ENCODE measurements around the gene INPP5D. TPM values are rescaled to one million over a fixed set of nuclear protein-coding genes. Genes with fewer than 3 reads are reported as not detected.
A peak's percentile ranks its signal among the peaks of the same experiment; 100 is the strongest.

Gene INPP5D
- total and polyA plus RNA-seq, 2 of the 13 experiments (the other 11 are each of a cell fraction or from before 2014, with no cell fraction given): 16.7 to 18.0 TPM

GRCh38 chr2:233250985-233251305 is 190.8 kb downstream of the INPP5D start (continued):
- TF ChIP-seq NAIF1 (CRISPR knock-in tag; IDR thresholded peaks at IDR 0.05; ENCODE audit: borderline replicate concordance) (no peak), KDM1A (CRISPR knock-in tag; IDR thresholded peaks at IDR 0.05) (peak; percentile 99; the same call in 1 of the 2 replicates)

- BruUV-seq (replicated peaks): TSS peak; percentile 52
- Histone ChIP-seq H3K4me2 (ENCODE audit: low read depth, low read length) (peak within 1 kb of the TSS; percentile 88), H3K36me3 (replicated peaks in 1 of 2; ENCODE audit: control insufficient read depth in 1 of 2, insufficient read depth in 2 of 2, low read length in 2 of 2) (peaks cover 6 to 10% of the 10 kb centered on the region in 2 experiments; a peak in 4 of 5 replicates), H3K4me3 (replicated peaks in 1 of 3; ENCODE audit: insufficient read depth in 1 of 3, low read depth in 2 of 3, low read length in 3 of 3) (peak within 1 kb of the TSS; percentile 88 to 98 (median 90)), H3K9ac (ENCODE audit: insufficient read depth, low read depth, low read length) (peak within 1 kb of the TSS; percentile 90), H3K27me3 (ENCODE audit: control insufficient read depth in 1 of 2, insufficient read depth in 2 of 2, low read length in 2 of 2) (no peaks in the 10 kb centered on the region; a peak in 1 of 5 replicates), H2AFZ (ENCODE audit: low read length) (peak within 1 kb of the TSS; percentile 94), H3K27ac (ENCODE audit: extremely low read length, insufficient read depth, low read length) (peak within 1 kb of the TSS; percentile 82), H3K9me3 (ENCODE audit: low read length) (no peaks in the 10 kb centered on the region), H3K79me2 (ENCODE audit: insufficient read depth, low read length) (peaks cover 42% of the 10 kb centered on the region), H3K4me1 (ENCODE audit: insufficient read depth, low read length) (peaks cover 50% of the 10 kb centered on the region), H4K20me1 (ENCODE audit: insufficient read depth, low read length) (peaks cover 3% of the 10 kb centered on the region; the same call in 1 of the 2 replicates)
- CTCF ChIA-PET (ENCODE audit: low intra/inter-chr PET ratio, low total read pairs): interaction anchor here (1.2 to 2.1 kb wide), 2 partner anchors 153 to 197 kb away, joined by 4 to 10 read pairs; no protein-coding TSS in a partner anchor
- intact Hi-C loops (cut with micrococcal nuclease; ENCODE audit: unreplicated experiment) (loop anchor here (1.0 to 10.0 kb wide), 6 partner anchors 103 to 489 kb away; partner anchors contain the start of genes DGKD and NGEF), in situ Hi-C loops (cut with HindIII; ENCODE audit: extremely low pct_ligation_motif_present, low pct_unique_long_range_greater_than_20kb) (loop anchor here (5.0 kb wide), 1 partner anchor 394 kb away; no protein-coding TSS in a partner anchor)
- WGBS (ENCODE audit: low lambda C conversion rate): under 1% methylated on average over 37 of the region's 75 CpGs
- FAIRE-seq (peak; percentile 26), ATAC-seq (peak; percentile 97), DNase-seq (ENCODE audit: low spot score) (peak; percentile 96)
- POLR2A ChIA-PET: interaction anchor here (0.8 to 1.4 kb wide), 6 partner anchors 19 to 393 kb away, joined by 3 to 9 read pairs (median 3); partner anchors contain the start of genes DGKD and INPP5D
- TF ChIP-seq CTCF (CRISPR knock-in tag; IDR thresholded peaks at IDR 0.05) (peak; percentile 99), FOSL1 (CRISPR knock-in tag; IDR thresholded peaks at IDR 0.05; ENCODE audit: borderline replicate concordance) (no peak), SP5 (CRISPR knock-in tag; IDR thresholded peaks at IDR 0.05; ENCODE audit: borderline replicate concordance, low read depth) (peak; percentile 49; the same call in 1 of the 2 replicates), BATF2 (CRISPR knock-in tag; IDR thresholded peaks at IDR 0.05) (no peak), IRF9 (CRISPR knock-in tag; IDR thresholded peaks at IDR 0.05; ENCODE audit: borderline replicate concordance) (peak; percentile 67; the same call in 1 of the 2 replicates), PRDM15 (CRISPR knock-in tag; IDR thresholded peaks at IDR 0.05) (no peak), RBM39 (IDR thresholded peaks at IDR 0.05; ENCODE audit: low read depth, low read length, poor library complexity, severe bottlenecking) (peak; percentile 88)
- TF ChIP-seq, protein P1, sequence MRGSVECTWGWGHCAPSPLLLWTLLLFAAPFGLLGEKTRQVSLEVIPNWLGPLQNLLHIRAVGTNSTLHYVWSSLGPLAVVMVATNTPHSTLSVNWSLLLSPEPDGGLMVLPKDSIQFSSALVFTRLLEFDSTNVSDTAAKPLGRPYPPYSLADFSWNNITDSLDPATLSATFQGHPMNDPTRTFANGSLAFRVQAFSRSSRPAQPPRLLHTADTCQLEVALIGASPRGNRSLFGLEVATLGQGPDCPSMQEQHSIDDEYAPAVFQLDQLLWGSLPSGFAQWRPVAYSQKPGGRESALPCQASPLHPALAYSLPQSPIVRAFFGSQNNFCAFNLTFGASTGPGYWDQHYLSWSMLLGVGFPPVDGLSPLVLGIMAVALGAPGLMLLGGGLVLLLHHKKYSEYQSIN (CRISPR knock-in tag; IDR thresholded peaks at IDR 0.05; ENCODE audit: borderline replicate concordance): no peak
These were observed 191.4 kb downstream of the INPP5D start, which contains the start of gene ATG16L1 for GRCh38 chr2:233251306-233252116. ATG16L1 (plus strand) TSS chr2:233251673; CDS start chr2:233251828, 155 bp downstream.
